DMS79 treated with DMSO at 0.1 percent for 48 hours (cell line): ENCODE data around the gene ACKR2.
"Not testable (repeated sequence)": the region's sequence is repeated elsewhere in the genome, so short reads cannot be mapped to it uniquely, and the experiment has no call there.

ENCODE experiments used
- DNase-seq: peaks from one replicate; lab custom pipeline; 2025; lab: John Stamatoyannopoulos, UW

Gene ACKR2

GRCh38 chr3:42855547-42856380 is 46.5 kb downstream of the ACKR2 start:
- DNase-seq: no peak

GRCh38 chr3:42856544-42856943 is 47.3 kb downstream of the ACKR2 start:
- no peak for DNase-seq

- no peak for DNase-seq
Observed at GRCh38 chr3:42864321-42864950, 55.2 kb downstream of the ACKR2 start.

GRCh38 chr3:42865256-42865655 is 56.0 kb downstream of the ACKR2 start:
- DNase-seq: peak; percentile 3

- no peak for DNase-seq
Observed at GRCh38 chr3:42867138-42867537, 57.9 kb downstream of the ACKR2 start.

GRCh38 chr3:42868841-42869240 is 59.6 kb downstream of the ACKR2 start:
- DNase-seq: no peak

- DNase-seq: peak; percentile 46
Observed at GRCh38 chr3:42871592-42872196, 62.4 kb downstream of the ACKR2 start.

GRCh38 chr3:42872718-42873117 is 63.5 kb downstream of the ACKR2 start:
- no peak for DNase-seq

GRCh38 chr3:42873221-42873982 is 64.2 kb downstream of the ACKR2 start:
- DNase-seq: no peak

GRCh38 chr3:42874749-42875148 is 65.5 kb downstream of the ACKR2 start:
- DNase-seq: no peak

GRCh38 chr3:42875325-42876151 is 66.3 kb downstream of the ACKR2 start, which contains the start of gene CYP8B1:
Gene CYP8B1, minus strand, starts transcription at chr3:42875879. Its CDS starts 63 bp downstream, at chr3:42875816.
- DNase-seq: no peak

GRCh38 chr3:42876401-42876800 is 67.2 kb downstream of the ACKR2 start:
- DNase-seq: no peak

- peak; percentile 35 for DNase-seq
Observed at GRCh38 chr3:42876940-42877720, 67.9 kb downstream of the ACKR2 start.

- no peak for DNase-seq
Observed at GRCh38 chr3:42877881-42878280, 68.6 kb downstream of the ACKR2 start.

- DNase-seq: no peak
Observed at GRCh38 chr3:42880183-42880582, 70.9 kb downstream of the ACKR2 start.

- peak; percentile 75 for DNase-seq
Observed at GRCh38 chr3:42880601-42881451, 71.6 kb downstream of the ACKR2 start.

- not testable (repeated sequence) for DNase-seq
Observed at GRCh38 chr3:42883251-42883930, 74.1 kb downstream of the ACKR2 start.

GRCh38 chr3:42884324-42884723 is 75.1 kb downstream of the ACKR2 start:
- no peak for DNase-seq

GRCh38 chr3:42886294-42886822 is 77.1 kb downstream of the ACKR2 start:
- DNase-seq: no peak
